GM18868 (cell line): ENCODE data around the gene SPRY4.
"Not testable (repeated sequence)": the region's sequence is repeated elsewhere in the genome, so short reads cannot be mapped to it uniquely, and the experiment has no call there.

Source experiments
- ATAC-seq: cut with Tn5 transposase; IDR thresholded peaks from one replicate; pipeline ENCODE4 v1.9.1; 2021; ENCODE audit warnings: mild to moderate bottlenecking, moderate library complexity; ENCODE audit not compliant: unreplicated experiment

The SPRY4 gene

GRCh38 chr5:142316051-142316450 lies 8.8 kb downstream of the SPRY4 start:
- peak; percentile 35 for ATAC-seq

DNA sequence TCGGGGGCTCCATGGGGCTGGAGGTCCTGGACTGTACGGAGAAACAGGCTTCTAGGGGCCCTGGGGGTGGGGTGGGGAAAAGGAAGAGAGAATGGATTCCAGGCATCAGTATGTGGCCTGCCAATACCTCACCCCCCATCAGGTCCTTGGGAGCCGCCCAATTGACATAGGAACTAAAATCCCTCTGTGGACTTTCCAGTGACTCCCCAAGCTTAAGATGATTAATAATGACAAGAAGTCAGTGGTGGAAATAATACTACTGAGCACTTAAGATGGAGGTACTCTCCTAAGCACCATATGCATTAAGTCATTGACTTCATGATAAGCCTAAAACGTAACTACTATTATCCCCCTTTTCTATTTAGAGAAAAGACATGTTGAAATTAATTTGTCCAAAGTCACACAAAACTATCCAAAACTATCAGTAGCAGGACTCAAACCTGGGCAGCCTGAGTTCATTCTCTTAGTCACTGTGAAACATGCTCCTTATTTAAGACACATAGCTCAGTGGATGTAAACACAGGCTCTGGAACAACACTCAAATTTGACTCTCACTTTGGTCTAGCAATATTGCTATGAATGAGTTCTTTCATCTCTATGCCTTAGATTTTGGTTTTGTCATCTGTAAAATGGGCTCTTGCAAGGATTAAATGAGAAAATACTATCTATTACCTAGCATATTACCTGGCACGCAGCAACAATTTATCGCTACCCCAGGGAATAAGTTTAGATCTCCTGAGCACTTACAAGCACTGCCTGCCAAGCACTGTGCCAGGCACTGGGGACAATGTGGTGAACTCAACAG lies 9.5 kb downstream of the SPRY4 start:
- no peak for ATAC-seq

- no peak for ATAC-seq
These were observed 10.2 kb downstream of the SPRY4 start for GRCh38 chr5:142314606-142315005.

- no peak for ATAC-seq
These were observed 10.7 kb downstream of the SPRY4 start for GRCh38 chr5:142314109-142314508.

DNA sequence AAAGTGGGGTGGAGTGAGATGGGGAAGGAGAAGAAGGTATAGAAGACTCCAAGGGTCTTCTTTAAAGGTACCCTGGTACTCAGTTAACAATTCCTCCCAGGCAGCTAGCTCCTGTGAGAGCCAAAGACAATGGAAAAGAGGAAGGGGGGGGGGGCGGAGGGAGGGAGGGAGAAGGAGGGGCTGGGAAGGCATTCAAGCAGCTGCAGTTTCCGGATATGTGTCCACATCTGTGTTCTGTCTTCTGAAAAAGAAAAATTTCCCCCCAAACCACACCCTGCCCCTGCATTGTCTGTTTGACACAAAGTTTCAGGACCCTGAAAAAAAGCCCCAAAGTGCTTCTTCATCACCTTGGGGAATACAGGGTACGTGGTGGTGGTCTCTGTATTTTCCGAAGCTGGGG lies 11.1 kb downstream of the SPRY4 start:
- peak; percentile 53 for ATAC-seq

- ATAC-seq, result no peak
These were observed 11.5 kb downstream of the SPRY4 start for GRCh38 chr5:142313275-142313674.

DNA sequence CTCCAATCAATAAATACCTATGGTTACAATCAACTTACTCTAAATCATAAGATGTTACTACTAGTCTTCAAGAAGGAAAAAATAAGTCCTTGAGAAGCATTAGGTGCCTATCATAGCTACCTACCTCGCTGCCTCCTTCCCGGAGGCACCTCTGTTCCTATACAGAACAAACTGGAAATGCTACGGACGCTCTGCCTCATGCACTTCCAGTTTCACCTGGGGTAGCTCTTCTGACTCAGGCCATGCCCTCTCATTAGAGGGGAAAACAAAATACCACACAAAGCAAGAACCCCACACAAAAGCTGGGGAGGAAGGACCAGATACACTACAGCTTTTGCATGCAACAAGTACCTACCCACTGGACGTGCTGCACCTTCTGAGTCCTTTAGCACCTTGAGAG lies 12.4 kb downstream of the SPRY4 start:
- no peak for ATAC-seq

GRCh38 chr5:142311725-142312124 lies 13.1 kb downstream of the SPRY4 start:
- no peak for ATAC-seq

GRCh38 chr5:142310803-142311202 lies 14.0 kb downstream of the SPRY4 start:
- ATAC-seq, result no peak

DNA sequence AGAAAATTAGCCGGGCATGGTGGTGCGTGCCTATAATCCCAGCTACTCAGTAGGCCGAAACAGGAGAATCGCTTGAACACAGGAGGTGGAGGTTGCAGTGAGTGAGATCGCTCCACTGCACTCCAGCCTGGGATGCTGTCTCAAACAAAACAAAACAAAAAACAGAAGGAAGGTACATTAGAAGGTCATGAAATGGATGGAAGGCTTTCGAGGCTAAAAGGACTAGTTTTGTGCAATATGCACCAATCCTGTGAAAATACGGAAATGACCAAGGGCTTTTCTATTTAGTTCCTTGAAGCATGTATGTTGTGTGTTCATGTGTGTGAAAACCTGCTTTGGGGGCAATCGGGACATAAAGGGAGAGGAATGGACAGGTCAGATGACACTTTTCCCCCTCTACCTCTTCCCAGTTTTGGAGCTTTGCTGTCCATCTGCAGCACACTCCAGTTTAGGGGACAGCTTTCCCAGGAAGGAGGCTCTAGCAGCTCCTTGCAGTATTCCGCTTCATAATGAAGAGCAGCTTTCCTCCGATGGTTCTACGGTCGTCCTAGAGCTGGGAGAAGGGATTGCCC lies 15.0 kb downstream of the SPRY4 start:
- no peak for ATAC-seq

DNA sequence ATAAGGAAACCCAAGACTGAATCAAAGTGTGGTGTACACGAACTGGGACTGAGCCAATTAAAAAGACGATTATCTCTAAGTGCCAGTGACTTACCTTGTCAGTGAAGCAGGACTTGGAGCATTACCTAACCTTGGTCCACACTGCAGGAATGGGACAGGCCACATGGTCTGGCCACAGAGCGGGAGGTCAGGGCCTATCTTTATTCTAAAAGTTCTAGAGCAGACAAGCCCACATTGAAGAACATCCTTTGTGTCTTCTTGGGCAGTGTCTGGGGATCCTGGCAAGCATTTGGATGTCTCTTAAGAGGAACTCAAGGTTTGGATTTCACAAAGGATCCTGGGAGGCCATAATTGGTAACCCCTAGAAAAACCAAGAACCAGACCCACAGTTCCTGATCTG lies 16.5 kb downstream of the SPRY4 start:
- no peak for ATAC-seq

DNA sequence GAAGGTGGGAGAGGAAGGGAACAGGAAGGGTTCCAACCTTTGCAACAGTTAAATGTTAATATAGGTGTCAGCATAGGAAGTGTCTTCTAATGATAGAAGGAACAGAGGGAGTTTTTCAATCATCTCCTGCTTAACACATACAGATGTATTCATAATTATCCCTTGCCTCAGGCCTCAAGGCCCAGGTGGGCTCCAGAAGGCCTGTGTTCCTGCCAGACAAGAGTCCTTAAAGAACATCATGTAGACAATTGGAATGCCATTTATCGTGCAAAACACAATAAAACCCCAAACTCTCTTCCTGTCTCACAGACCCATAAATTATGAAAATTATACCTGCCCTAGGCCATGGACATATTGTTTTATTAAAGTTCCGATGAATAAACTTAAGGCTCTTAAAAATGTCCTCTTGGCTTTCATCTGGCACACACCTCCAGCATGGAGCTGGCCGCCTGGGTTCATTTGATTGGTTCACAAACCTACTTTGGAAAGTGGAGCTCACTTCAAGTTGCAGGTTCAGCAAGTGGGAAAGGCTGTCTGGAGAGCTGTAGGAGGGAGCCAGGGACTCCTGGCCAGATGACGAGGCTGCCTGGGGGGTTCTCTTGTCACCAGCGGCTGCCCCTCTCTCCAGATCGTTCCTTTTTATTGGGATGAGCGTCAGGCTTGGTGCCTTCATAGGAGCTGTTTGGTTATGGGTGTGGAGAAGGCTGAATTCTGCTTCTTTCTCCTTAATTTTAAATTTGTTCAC lies 17.5 kb downstream of the SPRY4 start:
- ATAC-seq, result no peak

DNA sequence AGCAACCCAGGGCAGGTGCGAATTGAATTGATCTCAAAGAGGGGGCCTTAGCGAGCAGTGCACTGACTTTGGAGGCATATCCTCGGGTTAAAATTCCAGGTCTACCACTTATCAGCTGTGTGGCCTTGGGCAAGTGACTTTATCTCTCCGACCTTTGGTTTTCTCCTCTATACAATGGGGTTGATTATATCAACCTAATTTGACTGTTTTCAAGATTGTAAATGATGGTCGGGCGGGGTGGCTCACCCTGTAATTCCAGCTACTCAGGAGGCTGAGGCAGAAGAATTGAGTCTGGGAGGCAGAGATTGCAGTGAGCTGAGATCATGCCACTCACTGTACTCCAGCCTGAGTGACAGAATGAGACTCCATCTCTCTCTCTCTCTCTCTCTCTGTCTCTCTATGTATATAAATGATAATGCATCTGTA lies 18.7 kb downstream of the SPRY4 start:
- ATAC-seq, result no peak

DNA sequence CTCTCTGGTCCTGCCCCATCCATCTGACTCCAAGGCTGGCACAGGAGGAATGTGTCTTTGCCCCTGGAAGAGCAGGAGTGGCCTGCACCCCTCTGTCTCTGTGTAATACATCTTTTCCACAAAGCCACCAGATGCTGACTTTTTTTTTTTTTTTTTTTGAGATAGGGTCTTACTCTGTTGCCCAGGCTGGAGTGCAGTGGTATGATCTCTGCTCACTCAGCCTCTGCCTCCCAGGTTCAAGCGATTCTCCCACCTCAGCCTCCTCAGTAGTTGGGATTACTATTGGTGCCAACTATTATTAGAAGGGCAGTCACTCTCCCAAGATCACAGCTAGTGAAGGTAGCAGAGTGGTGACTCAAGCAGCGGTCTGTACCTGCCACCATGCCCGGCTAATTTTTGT lies 19.6 kb downstream of the SPRY4 start:
- ATAC-seq, result no peak

DNA sequence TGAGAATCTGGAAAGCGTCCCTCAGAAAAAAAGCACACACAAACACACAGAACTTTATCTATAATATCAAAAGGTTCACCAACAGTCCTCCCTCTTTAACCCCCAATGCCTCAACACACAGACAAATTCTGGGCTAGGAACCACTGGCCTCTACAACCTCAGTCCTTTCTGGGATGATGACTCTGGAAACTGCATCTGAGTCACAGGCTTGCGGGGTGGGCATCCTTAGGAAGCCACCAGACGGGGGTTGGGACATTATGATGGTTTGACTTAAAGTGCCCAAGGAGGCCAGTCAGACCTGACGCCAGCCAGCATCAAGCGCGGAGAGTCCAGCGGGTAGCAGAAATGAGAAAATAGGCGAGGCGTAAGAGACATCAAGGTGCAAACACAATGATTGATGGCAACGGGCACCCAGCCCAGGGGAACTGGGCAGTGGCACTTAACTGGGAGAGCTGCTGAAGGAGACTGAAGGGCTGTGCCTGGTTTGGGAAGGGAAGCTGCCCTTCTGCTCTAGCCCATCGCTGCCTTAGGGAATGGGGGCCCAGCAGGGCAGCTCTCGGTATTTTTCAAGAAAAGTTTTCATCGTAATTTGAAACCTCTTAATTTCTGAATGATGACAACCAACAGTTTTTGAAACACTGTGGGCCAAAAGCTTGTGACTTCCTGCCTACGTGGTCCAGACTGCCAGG lies 20.7 kb downstream of the SPRY4 start:
- ATAC-seq, result no peak

DNA sequence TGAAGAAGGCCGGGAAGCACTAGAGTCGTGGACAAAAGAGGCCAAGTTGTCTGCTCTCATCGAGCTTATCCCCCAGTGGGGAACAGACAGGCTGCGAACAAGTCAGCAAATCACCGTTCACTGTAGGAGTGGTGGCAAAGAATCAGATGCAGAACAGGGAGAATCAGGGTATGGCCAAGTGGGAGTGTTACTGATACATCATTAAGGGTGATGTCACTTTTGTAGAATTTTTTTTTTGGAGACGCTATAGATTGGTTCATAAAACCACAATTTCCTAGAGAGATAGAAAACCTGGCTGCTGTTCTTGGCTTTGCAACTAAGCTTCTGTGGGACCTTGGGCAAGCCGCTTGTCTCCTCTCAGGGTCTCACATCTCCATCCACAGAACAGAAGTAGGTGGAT lies 21.3 kb downstream of the SPRY4 start:
- no peak for ATAC-seq

DNA sequence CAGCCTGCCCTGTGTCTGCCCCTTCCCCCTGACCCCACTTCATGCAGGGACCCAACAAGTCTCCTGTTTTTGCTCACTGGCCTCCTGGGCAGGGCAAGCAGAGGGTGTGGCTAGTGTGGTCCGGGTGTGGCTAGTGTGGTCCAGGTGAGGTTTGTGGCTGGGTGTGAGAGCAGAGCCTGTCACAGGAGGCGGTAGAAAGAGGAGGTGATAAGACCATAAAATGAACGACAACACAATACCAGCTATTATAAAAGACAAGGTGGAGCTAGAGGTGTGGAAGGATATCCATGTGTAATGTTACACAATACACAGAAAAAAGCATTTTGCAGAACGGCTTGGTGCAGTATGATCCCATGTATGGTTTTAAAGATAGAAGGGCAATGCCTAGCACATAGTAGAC lies 23.3 kb downstream of the SPRY4 start:
- no peak for ATAC-seq

GRCh38 chr5:142300677-142301076 lies 24.1 kb downstream of the SPRY4 start:
- ATAC-seq, result no peak

- no peak for ATAC-seq
These were observed 26.0 kb downstream of the SPRY4 start for GRCh38 chr5:142298789-142299188.

- ATAC-seq, result not testable (repeated sequence)
These were observed 27.0 kb downstream of the SPRY4 start for GRCh38 chr5:142297786-142298185.

- no peak for ATAC-seq
These were observed 27.9 kb downstream of the SPRY4 start for GRCh38 chr5:142296914-142297417.
